Peyer's patch (tissue), 4 donors: Measurements from ENCODE around the gene SLC8A2.
"Not testable (repeated sequence)": the region's sequence is repeated elsewhere in the genome, so short reads cannot be mapped to it uniquely, and the experiment has no call there.

Source experiments
- CTCF ChIP-seq, 6 experiments: fragments of 450-650 bp in 4 of 6; fragments of 200-600 bp in 2 of 6; sonication (generic) in 1 of 6; IDR thresholded peaks; one replicate each; pipeline ENCODE4 v1.5.1; 2017 to 2019; ENCODE audit warnings: antibody characterized with exemption in 6 of 6, mild to moderate bottlenecking in 3 of 6, moderate library complexity in 1 of 6
- POLR2A ChIP-seq, 2 donors: fragments of 450-650 bp; IDR thresholded peaks; one replicate each; pipeline ENCODE4 v1.5.1; 2017; ENCODE audit warnings: antibody characterized with exemption in 2 of 2, mild to moderate bottlenecking in 2 of 2, moderate library complexity in 2 of 2

- not testable (repeated sequence) for TF ChIP-seq CTCF, POLR2A (IDR thresholded peaks at IDR 0.05)
Observed at GRCh38 chr19:47383890-47384289, 87.8 kb downstream of the SLC8A2 start.
